ENCODE measurements around the gene COL12A1. TPM values are rescaled to one million over a fixed set of nuclear protein-coding genes. Genes with fewer than 3 reads are reported as not detected.

Gene COL12A1
- total RNA-seq, 3 donors from 2014 or later (not counting 1 experiment from before 2014, with no cell fraction given): 0.25 TPM; not detected in 2

DNA sequence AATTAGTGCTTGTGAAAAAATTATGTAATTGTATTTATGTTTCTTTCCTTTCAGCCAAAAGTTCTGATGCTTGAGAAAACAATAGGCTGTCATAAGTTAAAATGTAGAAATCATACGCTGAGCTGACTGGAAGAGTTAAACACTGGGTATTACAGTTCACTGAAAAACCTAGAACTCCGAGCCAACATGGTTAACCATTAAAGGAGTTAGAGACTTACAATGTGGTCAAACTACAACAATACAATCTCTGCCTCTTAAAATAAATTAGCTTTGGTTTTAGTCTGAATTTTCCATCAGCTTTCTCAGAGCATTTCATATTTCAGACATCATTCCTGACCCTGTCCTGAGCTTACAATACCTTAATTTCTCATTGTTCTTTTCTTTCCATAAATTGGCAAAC lies 91.0 kb downstream of the COL12A1 start:
- H3K4me3 Mint-ChIP-seq: no peak overlapping the region
- H3K4me1 Mint-ChIP-seq: no peaks in the 10 kb centered on the region
- H3K36me3 Mint-ChIP-seq: no peaks in the 10 kb centered on the region
- H3K27ac ChIP-seq (ENCODE audit: low read length): no peak overlapping the region
- H3K4me1 ChIP-seq (ENCODE audit: control insufficient read depth, insufficient read depth, low read length): no peaks in the 10 kb centered on the region
- DNase-seq (no peak), ATAC-seq (no peak)
- 79% methylated on average over 2 of the region's 2 CpGs for WGBS (ENCODE audit: insufficient coverage)
- H3K36me3 ChIP-seq (ENCODE audit: control insufficient read depth, insufficient read depth, low read length): no peaks in the 10 kb centered on the region
- H3K9me3 Mint-ChIP-seq: peaks cover 0 to 2% of the 10 kb centered on the region in 2 donors
- no peak overlapping the region for H3K27ac Mint-ChIP-seq
- no peaks in the 10 kb centered on the region for H3K9me3 ChIP-seq (ENCODE audit: control insufficient read depth, insufficient read depth, low read length)
- no peaks in the 10 kb centered on the region for H3K27me3 Mint-ChIP-seq (ENCODE audit: low read depth in 2 of 2)
- no peak overlapping the region for H3K4me3 ChIP-seq (ENCODE audit: low read length)
- TF ChIP-seq, protein P1, sequence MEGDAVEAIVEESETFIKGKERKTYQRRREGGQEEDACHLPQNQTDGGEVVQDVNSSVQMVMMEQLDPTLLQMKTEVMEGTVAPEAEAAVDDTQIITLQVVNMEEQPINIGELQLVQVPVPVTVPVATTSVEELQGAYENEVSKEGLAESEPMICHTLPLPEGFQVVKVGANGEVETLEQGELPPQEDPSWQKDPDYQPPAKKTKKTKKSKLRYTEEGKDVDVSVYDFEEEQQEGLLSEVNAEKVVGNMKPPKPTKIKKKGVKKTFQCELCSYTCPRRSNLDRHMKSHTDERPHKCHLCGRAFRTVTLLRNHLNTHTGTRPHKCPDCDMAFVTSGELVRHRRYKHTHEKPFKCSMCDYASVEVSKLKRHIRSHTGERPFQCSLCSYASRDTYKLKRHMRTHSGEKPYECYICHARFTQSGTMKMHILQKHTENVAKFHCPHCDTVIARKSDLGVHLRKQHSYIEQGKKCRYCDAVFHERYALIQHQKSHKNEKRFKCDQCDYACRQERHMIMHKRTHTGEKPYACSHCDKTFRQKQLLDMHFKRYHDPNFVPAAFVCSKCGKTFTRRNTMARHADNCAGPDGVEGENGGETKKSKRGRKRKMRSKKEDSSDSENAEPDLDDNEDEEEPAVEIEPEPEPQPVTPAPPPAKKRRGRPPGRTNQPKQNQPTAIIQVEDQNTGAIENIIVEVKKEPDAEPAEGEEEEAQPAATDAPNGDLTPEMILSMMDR (IDR thresholded peaks at IDR 0.05): no peak
- intact Hi-C loops (cut with micrococcal nuclease): no loop called here
- no peaks in the 10 kb centered on the region for H3K27me3 ChIP-seq (ENCODE audit: control insufficient read depth, insufficient read depth, low read length)

DNA sequence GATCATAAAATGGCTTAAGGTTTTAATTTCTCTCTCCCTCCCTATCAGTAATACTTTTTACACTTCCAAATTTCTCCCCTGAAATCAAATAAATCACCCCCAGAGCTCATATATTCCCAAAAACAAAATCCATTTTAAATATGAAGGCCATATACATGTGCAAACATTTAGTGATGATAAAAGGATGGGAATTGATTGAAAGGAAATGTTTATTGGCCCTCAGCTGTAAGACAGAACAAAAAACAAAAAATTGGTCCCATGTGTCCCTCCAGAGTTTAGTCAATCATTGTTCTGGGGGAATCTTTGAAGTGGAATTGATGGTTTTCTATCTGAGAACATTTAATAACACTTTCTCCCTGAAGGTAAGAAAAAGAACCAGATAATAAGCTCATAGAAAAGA lies 91.7 kb downstream of the COL12A1 start:
- Mint-ChIP-seq H3K27me3 (ENCODE audit: low read depth in 2 of 2) (no peaks in the 10 kb centered on the region), H3K4me3 (no peak overlapping the region), H3K9me3 (peaks cover 0 to 2% of the 10 kb centered on the region in 2 donors), H3K27ac (no peak overlapping the region), H3K36me3 (no peaks in the 10 kb centered on the region), H3K4me1 (no peaks in the 10 kb centered on the region)
- no peaks in the 10 kb centered on the region for H3K27me3 ChIP-seq (ENCODE audit: control insufficient read depth, insufficient read depth, low read length)
- no peaks in the 10 kb centered on the region for H3K36me3 ChIP-seq (ENCODE audit: control insufficient read depth, insufficient read depth, low read length)
- TF ChIP-seq, protein P1 (IDR thresholded peaks at IDR 0.05): no peak
- ATAC-seq: no peak
- DNase-seq: no peak
- H3K4me3 ChIP-seq (ENCODE audit: low read length): no peak overlapping the region
- intact Hi-C loops (cut with micrococcal nuclease): no loop called here
- H3K9me3 ChIP-seq (ENCODE audit: control insufficient read depth, insufficient read depth, low read length): no peaks in the 10 kb centered on the region
- no peak overlapping the region for H3K27ac ChIP-seq (ENCODE audit: low read length)
- no peaks in the 10 kb centered on the region for H3K4me1 ChIP-seq (ENCODE audit: control insufficient read depth, insufficient read depth, low read length)

DNA sequence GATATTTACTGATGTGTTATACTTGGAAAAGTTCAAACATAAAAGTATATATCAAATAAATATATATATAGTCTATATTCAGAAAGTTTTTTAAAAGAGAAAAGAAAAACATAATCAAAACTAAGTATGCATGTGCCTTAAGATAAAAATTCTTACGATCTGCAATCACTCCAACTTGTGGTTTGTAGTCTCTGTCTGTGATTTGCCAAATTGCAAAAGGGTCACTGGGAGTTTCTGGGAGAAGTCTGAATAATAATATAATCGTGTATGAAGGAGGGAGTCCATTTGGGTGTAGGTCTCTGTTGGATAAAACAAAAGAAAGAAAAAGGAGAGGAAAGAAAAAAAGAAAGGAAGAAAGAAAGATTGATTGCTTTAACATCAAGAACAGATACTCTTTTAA lies 92.4 kb downstream of the COL12A1 start:
- no peaks in the 10 kb centered on the region for H3K9me3 ChIP-seq (ENCODE audit: control insufficient read depth, insufficient read depth, low read length)
- Mint-ChIP-seq H3K27ac (no peak overlapping the region), H3K4me1 (no peaks in the 10 kb centered on the region), H3K27me3 (ENCODE audit: low read depth in 2 of 2) (no peaks in the 10 kb centered on the region), H3K4me3 (no peak overlapping the region), H3K36me3 (no peaks in the 10 kb centered on the region), H3K9me3 (no peaks in the 10 kb centered on the region)
- no peak overlapping the region for H3K27ac ChIP-seq (ENCODE audit: low read length)
- intact Hi-C loops (cut with micrococcal nuclease): no loop called here
- 86% methylated on average over 2 of the region's 2 CpGs for WGBS (ENCODE audit: insufficient coverage)
- TF ChIP-seq, protein P1 (IDR thresholded peaks at IDR 0.05): no peak
- ATAC-seq (no peak), DNase-seq (no peak)
- no peaks in the 10 kb centered on the region for H3K27me3 ChIP-seq (ENCODE audit: control insufficient read depth, insufficient read depth, low read length)
- H3K36me3 ChIP-seq (ENCODE audit: control insufficient read depth, insufficient read depth, low read length): no peaks in the 10 kb centered on the region
- no peaks in the 10 kb centered on the region for H3K4me1 ChIP-seq (ENCODE audit: control insufficient read depth, insufficient read depth, low read length)
- no peak overlapping the region for H3K4me3 ChIP-seq (ENCODE audit: low read length)

DNA sequence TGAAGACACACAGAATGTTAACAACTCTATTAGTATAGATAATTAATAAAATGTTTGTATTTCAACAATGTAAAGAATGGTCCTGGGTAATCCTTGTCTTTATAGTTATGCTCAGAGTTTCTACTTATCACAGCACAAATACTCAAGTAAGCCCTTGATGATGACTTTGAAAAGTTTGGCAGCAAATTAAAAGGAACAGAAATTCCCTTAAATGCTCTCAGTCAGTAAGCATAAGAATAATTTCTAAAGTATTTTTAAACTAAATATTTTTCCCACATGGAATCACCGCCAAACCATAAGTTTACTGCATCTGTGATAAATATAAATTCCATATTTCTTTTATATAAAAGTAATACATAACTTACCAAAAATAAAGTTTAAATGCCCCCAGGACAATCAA lies 96.1 kb downstream of the COL12A1 start:
- intact Hi-C loops (cut with micrococcal nuclease): no loop called here
- WGBS (ENCODE audit: insufficient coverage): no CpG with 5 or more reads among the region's 1 CpG

More for the DNA sequence above, 96.1 kb downstream of the COL12A1 start:
- Mint-ChIP-seq H3K27ac (no peak overlapping the region), H3K4me3 (no peak overlapping the region), H3K4me1 (no peaks in the 10 kb centered on the region), H3K9me3 (no peaks in the 10 kb centered on the region), H3K27me3 (ENCODE audit: low read depth in 2 of 2) (no peaks in the 10 kb centered on the region), H3K36me3 (no peaks in the 10 kb centered on the region)
- Histone ChIP-seq H3K27me3 (ENCODE audit: control insufficient read depth, insufficient read depth, low read length) (no peaks in the 10 kb centered on the region), H3K9me3 (ENCODE audit: control insufficient read depth, insufficient read depth, low read length) (no peaks in the 10 kb centered on the region), H3K4me1 (ENCODE audit: control insufficient read depth, insufficient read depth, low read length) (no peaks in the 10 kb centered on the region), H3K36me3 (ENCODE audit: control insufficient read depth, insufficient read depth, low read length) (no peaks in the 10 kb centered on the region), H3K4me3 (ENCODE audit: low read length) (no peak overlapping the region), H3K27ac (ENCODE audit: low read length) (no peak overlapping the region)
- TF ChIP-seq, protein P1 (IDR thresholded peaks at IDR 0.05): no peak
- no peak for DNase-seq
- no peak for ATAC-seq
